Mammary epithelial cell (primary cell): ENCODE data around the gene RASL12.
"Not testable (repeated sequence)": the region's sequence is repeated elsewhere in the genome, so short reads cannot be mapped to it uniquely, and the experiment has no call there.

Experiments used
- EZH2 ChIP-seq: IDR thresholded peaks from 2 replicates; pipeline ENCODE4 v1.6.1; 2012; ENCODE audit warnings: low read length, inconsistent platforms, borderline replicate concordance
- TF ChIP-seq, protein P1 (sequence below), 2 donors: IDR thresholded peaks in 1 of 2; conservative IDR thresholded peaks in 1 of 2; 2 replicates each; pipeline ENCODE4 v1.5.1; 2011 to 2012; ENCODE audit warnings: inconsistent platforms in 2 of 2, low read length in 2 of 2, mild to moderate bottlenecking in 2 of 2, control low read depth in 1 of 2, low read depth in 1 of 2; ENCODE audit not compliant: insufficient read depth in 1 of 2; ENCODE audit errors: extremely low read depth in 1 of 2

DNA sequence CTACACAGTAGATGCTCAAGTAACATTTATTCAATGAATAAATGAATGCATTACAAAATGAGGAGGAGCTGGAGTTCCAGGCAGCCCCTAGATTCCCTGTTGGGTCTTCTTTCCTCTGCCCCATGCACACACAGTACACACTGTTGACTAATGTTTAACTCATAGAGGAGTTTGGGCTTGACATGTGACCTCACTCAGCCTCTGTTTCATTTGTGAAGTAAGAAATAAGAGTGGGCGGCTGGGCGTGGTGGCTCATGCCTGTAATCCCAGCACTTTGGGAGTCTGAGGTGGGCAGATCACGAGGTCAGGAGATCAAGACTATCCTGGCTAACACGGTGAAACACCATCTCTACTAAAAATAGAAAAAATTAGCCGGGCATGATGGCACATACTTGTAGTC is 23.6 kb downstream of the RASL12 start:
- TF ChIP-seq, protein P1, sequence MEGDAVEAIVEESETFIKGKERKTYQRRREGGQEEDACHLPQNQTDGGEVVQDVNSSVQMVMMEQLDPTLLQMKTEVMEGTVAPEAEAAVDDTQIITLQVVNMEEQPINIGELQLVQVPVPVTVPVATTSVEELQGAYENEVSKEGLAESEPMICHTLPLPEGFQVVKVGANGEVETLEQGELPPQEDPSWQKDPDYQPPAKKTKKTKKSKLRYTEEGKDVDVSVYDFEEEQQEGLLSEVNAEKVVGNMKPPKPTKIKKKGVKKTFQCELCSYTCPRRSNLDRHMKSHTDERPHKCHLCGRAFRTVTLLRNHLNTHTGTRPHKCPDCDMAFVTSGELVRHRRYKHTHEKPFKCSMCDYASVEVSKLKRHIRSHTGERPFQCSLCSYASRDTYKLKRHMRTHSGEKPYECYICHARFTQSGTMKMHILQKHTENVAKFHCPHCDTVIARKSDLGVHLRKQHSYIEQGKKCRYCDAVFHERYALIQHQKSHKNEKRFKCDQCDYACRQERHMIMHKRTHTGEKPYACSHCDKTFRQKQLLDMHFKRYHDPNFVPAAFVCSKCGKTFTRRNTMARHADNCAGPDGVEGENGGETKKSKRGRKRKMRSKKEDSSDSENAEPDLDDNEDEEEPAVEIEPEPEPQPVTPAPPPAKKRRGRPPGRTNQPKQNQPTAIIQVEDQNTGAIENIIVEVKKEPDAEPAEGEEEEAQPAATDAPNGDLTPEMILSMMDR (conservative IDR thresholded peaks at IDR 0.05 in 1 of 2, IDR thresholded peaks at IDR 0.05 in 1 of 2; ENCODE audit: extremely low read depth in 1 of 2, insufficient read depth in 1 of 2, low read depth in 1 of 2, low read length in 2 of 2), result not testable (repeated sequence)
- TF ChIP-seq EZH2, result not testable (repeated sequence)
